Lung (tissue), 12 donors: Measurements from ENCODE around the gene GNG7. TPM values are rescaled to one million over a fixed set of nuclear protein-coding genes. Genes with fewer than 3 reads are reported as not detected.
"Not testable (repeated sequence)": the region's sequence is repeated elsewhere in the genome, so short reads cannot be mapped to it uniquely, and the experiment has no call there.

ENCODE experiments used
- ATAC-seq: fragments of 200-7000 bp; cut with Tn5 transposase; one replicate; pipeline ENCODE4 v1.9.1; 2020; ENCODE audit warnings: moderate number of reproducible peaks; ENCODE audit not compliant: insufficient read depth, low FRiP score
- DNase-seq, 3 donors: peaks; one replicate each; pipeline ENCODE4 v3.0.0-alpha.2; 2013 to 2017
- H3K27ac ChIP-seq, 2 donors: one replicate each; pipeline ENCODE4 v1.5.1; 2013; ENCODE audit warnings: mild to moderate bottlenecking in 2 of 2, moderate library complexity in 2 of 2, control low read depth in 1 of 2, inconsistent platforms in 1 of 2, low read depth in 1 of 2, low read length in 1 of 2
- H3K27me3 ChIP-seq, 3 donors: one replicate each; pipeline ENCODE4 v1.5.1; 2013; ENCODE audit warnings: low read length in 2 of 3; ENCODE audit not compliant: control insufficient read depth in 3 of 3, insufficient read depth in 3 of 3
- H3K36me3 ChIP-seq, 4 donors: one replicate each; pipeline ENCODE4 v1.5.1; 2013; ENCODE audit warnings: low read length in 4 of 4, mild to moderate bottlenecking in 1 of 4, moderate library complexity in 1 of 4; ENCODE audit not compliant: control insufficient read depth in 4 of 4, insufficient read depth in 4 of 4
- H3K4me1 ChIP-seq, 5 donors: one replicate each; pipeline ENCODE4 v1.5.1; 2013; ENCODE audit warnings: low read length in 5 of 5, mild to moderate bottlenecking in 2 of 5, moderate library complexity in 1 of 5; ENCODE audit not compliant: control insufficient read depth in 5 of 5, insufficient read depth in 5 of 5
- H3K4me3 ChIP-seq: one replicate; pipeline ENCODE4 v1.5.1; 2013; ENCODE audit warnings: mild to moderate bottlenecking, control low read depth, moderate library complexity
- H3K9ac ChIP-seq, 2 donors: one replicate each; pipeline ENCODE4 v1.5.1; 2013; ENCODE audit warnings: low read length in 2 of 2, control low read depth in 1 of 2; ENCODE audit not compliant: insufficient read depth in 1 of 2
- H3K9me3 ChIP-seq, 4 donors: one replicate each; pipeline ENCODE4 v1.5.1; 2013; ENCODE audit warnings: low read length in 3 of 4, mild to moderate bottlenecking in 1 of 4, moderate library complexity in 1 of 4; ENCODE audit not compliant: control insufficient read depth in 4 of 4, insufficient read depth in 3 of 4
- CTCF ChIP-seq: IDR thresholded peaks from 2 replicates; pipeline ENCODE4 v1.5.1; 2012; ENCODE audit warnings: mild to moderate bottlenecking; ENCODE audit errors: control extremely low read depth, extremely low read depth
- WGBS, 2 donors: extraction: QIAGEN DNeasy Blood & Tissue Kit; methylation state at CpG; one replicate each; pipeline ENCODE4 v1.1.7; 2013; 5-methylcytosine and 5-hydroxymethylcytosine counted together
- polyA plus RNA-seq, 2 donors: library from polyadenylated mRNA; stranded (reverse); fragments of 200-250 nt; gene quantifications; one replicate each; pipeline ENCODE4 v1.2.1, GENCODE V29; 2013
- total RNA-seq, 2 donors: library from RNA; depleted of rRNA in 1 of 2; stranded (reverse); fragments of >200 nt in 1 of 2; gene quantifications; one replicate each; pipeline ENCODE4 v1.2.1, GENCODE V29; 2014 to 2021
- donor health status: control.
- donor health status: control.
- donor health status: Bipolar disorder and iron deficiency.
- donor health status: healthy.
- donor health status: DM: yes; HTN: yes; CAD: no.

GNG7 gene
- total and polyA plus RNA-seq, 4 donors = 1.6 to 4.5 (median 2.8) TPM

GRCh38 chr19:2582984-2583956 lies 119.2 kb downstream of the GNG7 start:
- Histone ChIP-seq H3K27ac (no peak overlapping the region), H3K4me3 (no peak overlapping the region), H3K9me3 (peaks cover 0 to 3% (median 0%) of the 10 kb centered on the region in 4 donors), H3K4me1 (peaks cover 0 to 11% (median 0%) of the 10 kb centered on the region in 5 donors), H3K36me3 (no peaks in the 10 kb centered on the region), H3K9ac (no peak overlapping the region), H3K27me3 (peaks cover 0 to 22% (median 17%) of the 10 kb centered on the region in 3 donors)
- ATAC-seq (no peak), DNase-seq (no peak)
- TF ChIP-seq CTCF = no peak
- WGBS, 2 donors = 88 to 95% methylated on average over 6 of the region's 6 CpGs

GRCh38 chr19:2580396-2580795 lies 122.1 kb downstream of the GNG7 start:
- not testable (repeated sequence) for ATAC-seq
- H3K4me1 ChIP-seq = peaks cover 0 to 13% (median 0%) of the 10 kb centered on the region in 5 donors

GRCh38 chr19:2579678-2580280 lies 122.7 kb downstream of the GNG7 start:
- peaks cover 0 to 13% (median 0%) of the 10 kb centered on the region in 5 donors for H3K4me1 ChIP-seq
- no peaks in the 10 kb centered on the region for H3K27me3 ChIP-seq
- H3K27ac ChIP-seq = peak overlapping the region; percentile 85 to 87
- no peak overlapping the region for H3K4me3 ChIP-seq
- WGBS, 2 donors = 39 to 40% methylated on average over 14 of the region's 14 CpGs
- ATAC-seq = no peak
- no peaks in the 10 kb centered on the region for H3K9me3 ChIP-seq
- TF ChIP-seq CTCF = no peak
- no peak overlapping the region for H3K9ac ChIP-seq
- no peak for DNase-seq
- H3K36me3 ChIP-seq = no peaks in the 10 kb centered on the region

More at GRCh38 chr19:2580396-2580795, 122.1 kb downstream of the GNG7 start:
- not testable (repeated sequence) for DNase-seq, H3K9ac ChIP-seq, H3K4me3 ChIP-seq, H3K27me3 ChIP-seq, H3K27ac ChIP-seq, H3K9me3 ChIP-seq, H3K36me3 ChIP-seq
- WGBS, 2 donors = 90 to 92% methylated on average over 5 of the region's 5 CpGs
